GM12891 (cell line): ENCODE results near the gene MIS18A.

ENCODE experiments used
- DNase-seq: peaks from one replicate; pipeline ENCODE4 v3.0.0; 2011; ENCODE audit warnings: low spot score; ENCODE audit not compliant: insufficient read length
- FAIRE-seq: peaks from 2 replicates; lab custom pipeline; 2011; peaks lifted over from hg19 to GRCh38; lab: Jason Lieb, UNC
- PAX5 ChIP-seq: IDR thresholded peaks from 2 replicates; pipeline ENCODE4 v1.6.1; 2011; ENCODE audit warnings: low read length, moderate library complexity, mild to moderate bottlenecking; ENCODE audit not compliant: insufficient read depth, severe bottlenecking
- POLR2A ChIP-seq: IDR thresholded peaks from 2 replicates; pipeline ENCODE4 v1.6.1; 2011; ENCODE audit warnings: low read depth, low read length, control low read depth
- POLR2AphosphoS5 ChIP-seq: IDR thresholded peaks from 2 replicates; pipeline ENCODE4 v1.6.1; 2011; ENCODE audit warnings: low read depth, low read length, control low read depth
- POU2F2 ChIP-seq: IDR thresholded peaks from 2 replicates; pipeline ENCODE4 v1.6.1; 2011; ENCODE audit warnings: low read depth, mild to moderate bottlenecking, control low read depth, low read length, moderate library complexity
- SPI1 ChIP-seq: IDR thresholded peaks from 2 replicates; pipeline ENCODE4 v1.6.1; 2011; ENCODE audit warnings: low read depth, low read length, control low read depth
- TAF1 ChIP-seq: IDR thresholded peaks from 2 replicates; pipeline ENCODE4 v1.6.1; 2011; ENCODE audit warnings: low read depth, low read length, control low read depth

Gene MIS18A

GRCh38 chr21:32308696-32309095 is 29.8 kb upstream of the MIS18A start:
- TF ChIP-seq POLR2A (no peak), PAX5 (no peak), SPI1 (no peak), POU2F2 (no peak), POLR2AphosphoS5 (no peak), TAF1 (no peak)
- no peak for FAIRE-seq
- DNase-seq = no peak

GRCh38 chr21:32307706-32308105 is 28.9 kb upstream of the MIS18A start:
- TF ChIP-seq POLR2A = no peak
- TF ChIP-seq PAX5 = no peak
- no peak for TF ChIP-seq SPI1
- no peak for TF ChIP-seq POU2F2
- FAIRE-seq = no peak
- DNase-seq = no peak

- DNase-seq (no peak), FAIRE-seq (no peak)
- TF ChIP-seq PAX5 (no peak), POLR2A (no peak), SPI1 (no peak), POLR2AphosphoS5 (no peak), POU2F2 (no peak), TAF1 (no peak)
These were observed 27.4 kb upstream of the MIS18A start for GRCh38 chr21:32306021-32306780.

- no peak for FAIRE-seq
- DNase-seq = no peak
- TF ChIP-seq PAX5 = no peak
- no peak for TF ChIP-seq SPI1
- TF ChIP-seq POU2F2 = no peak
- TF ChIP-seq TAF1 = no peak
- no peak for TF ChIP-seq POLR2A
- no peak for TF ChIP-seq POLR2AphosphoS5
These were observed 26.1 kb upstream of the MIS18A start for GRCh38 chr21:32304998-32305397.

GRCh38 chr21:32303385-32303784 is 24.5 kb upstream of the MIS18A start:
- TF ChIP-seq TAF1 (no peak), POLR2A (no peak), PAX5 (no peak), SPI1 (no peak), POLR2AphosphoS5 (no peak), POU2F2 (no peak)
- FAIRE-seq (no peak), DNase-seq (no peak)

GRCh38 chr21:32302560-32302959 is 23.7 kb upstream of the MIS18A start:
- no peak for FAIRE-seq
- TF ChIP-seq PAX5 (no peak), SPI1 (no peak), POU2F2 (no peak), POLR2AphosphoS5 (no peak), TAF1 (no peak), POLR2A (no peak)

GRCh38 chr21:32301596-32301995 is 22.7 kb upstream of the MIS18A start:
- TF ChIP-seq POU2F2 (no peak), TAF1 (no peak)
- no peak for DNase-seq
- no peak for FAIRE-seq

More at GRCh38 chr21:32302560-32302959, 23.7 kb upstream of the MIS18A start:
- DNase-seq = no peak

- no peak for TF ChIP-seq POLR2A
- no peak for TF ChIP-seq POU2F2
- no peak for TF ChIP-seq PAX5
- TF ChIP-seq POLR2AphosphoS5 = no peak
- TF ChIP-seq TAF1 = no peak
- TF ChIP-seq SPI1 = no peak
- FAIRE-seq (peak; percentile 62), DNase-seq (no peak)
These were observed 21.4 kb upstream of the MIS18A start for GRCh38 chr21:32300117-32300681.

GRCh38 chr21:32299695-32300094 is 20.8 kb upstream of the MIS18A start:
- DNase-seq (no peak), FAIRE-seq (no peak)
- no peak for TF ChIP-seq POLR2AphosphoS5

- no peak for DNase-seq
- no peak for FAIRE-seq
- TF ChIP-seq PAX5 (no peak), TAF1 (no peak), POU2F2 (no peak), SPI1 (no peak), POLR2AphosphoS5 (no peak), POLR2A (no peak)
These were observed 19.8 kb upstream of the MIS18A start, which contains the start of gene MRAP for GRCh38 chr21:32298658-32299081. Gene MRAP, plus strand, starts transcription at chr21:32298855. Its CDS starts 117 bp downstream, at chr21:32298972.
